HepG2 (cell line): ENCODE data around the gene PRRT2. TPM values are rescaled to one million over a fixed set of nuclear protein-coding genes. Genes with fewer than 3 reads are reported as not detected.

Experiments used
- DMAP1 ChIP-seq: IDR thresholded peaks from 2 replicates; pipeline ENCODE4 v1.6.1; 2016
- FOSL2 ChIP-seq: sonication (generic); formaldehyde crosslinking; IDR thresholded peaks from 2 replicates; pipeline ENCODE4 v1.4.0; 2020; ENCODE audit warnings: missing genetic modification reagents
- MIER3 ChIP-seq: IDR thresholded peaks from 2 replicates; pipeline ENCODE4 v1.6.1; 2016; ENCODE audit warnings: missing compliant biosample characterization, borderline replicate concordance
- RXRA ChIP-seq: sonication (generic); formaldehyde crosslinking; IDR thresholded peaks from 2 replicates; pipeline ENCODE4 v1.5.1; 2020; ENCODE audit warnings: missing genetic modification reagents
- SAFB2 ChIP-seq: sonication (generic); formaldehyde crosslinking; IDR thresholded peaks from 2 replicates; pipeline ENCODE4 v1.5.1; 2020; ENCODE audit warnings: missing genetic modification reagents, low read depth, mild to moderate bottlenecking, borderline replicate concordance
- SOX6 ChIP-seq, 2 experiments: fragments of 450-650 bp in 1 of 2; sonication (generic) in 1 of 2; formaldehyde crosslinking in 1 of 2; IDR thresholded peaks; 2 replicates each; pipeline versions ENCODE4 v1.4.0 to v1.6.1; 2017 to 2020; ENCODE audit warnings: antibody characterized with exemption in 1 of 2, mild to moderate bottlenecking in 1 of 2, missing genetic modification reagents in 1 of 2
- ZFP62 ChIP-seq: sonication (generic); formaldehyde crosslinking; IDR thresholded peaks from 2 replicates; pipeline ENCODE4 v1.4.0; 2020; ENCODE audit warnings: missing genetic modification reagents
- ZNF230 ChIP-seq: sonication (generic); formaldehyde crosslinking; IDR thresholded peaks from 2 replicates; pipeline ENCODE4 v1.4.0; 2020; ENCODE audit warnings: mild to moderate bottlenecking, missing genetic modification reagents
- ZNF382 ChIP-seq: sonication (generic); formaldehyde crosslinking; IDR thresholded peaks from 2 replicates; pipeline ENCODE4 v1.5.0; 2020; ENCODE audit warnings: missing genetic modification reagents, mild to moderate bottlenecking, borderline replicate concordance
- ZNF383 ChIP-seq: sonication (generic); formaldehyde crosslinking; IDR thresholded peaks from 2 replicates; pipeline ENCODE4 v1.4.0; 2020; ENCODE audit warnings: missing genetic modification reagents, mild to moderate bottlenecking, borderline replicate concordance
- ZNF562 ChIP-seq: sonication (generic); formaldehyde crosslinking; IDR thresholded peaks from 2 replicates; pipeline ENCODE4 v1.8.0; 2022; ENCODE audit warnings: missing genetic modification reagents, borderline replicate concordance
- ZNF747 ChIP-seq: sonication (generic); formaldehyde crosslinking; IDR thresholded peaks from 2 replicates; pipeline ENCODE4 v1.8.1; 2023; ENCODE audit warnings: missing genetic modification reagents, mild to moderate bottlenecking, borderline replicate concordance
- ZNF766 ChIP-seq: sonication (generic); formaldehyde crosslinking; IDR thresholded peaks from 2 replicates; pipeline ENCODE4 v1.5.0; 2020; ENCODE audit warnings: missing genetic modification reagents, borderline replicate concordance
- ZNF879 ChIP-seq: sonication (generic); formaldehyde crosslinking; IDR thresholded peaks from 2 replicates; pipeline ENCODE4 v1.8.1; 2023; ENCODE audit warnings: missing genetic modification reagents
- polyA plus RNA-seq, 8 experiments: library from polyadenylated mRNA; depleted of rRNA in 3 of 8; stranded (reverse) in 7 of 8; unstranded in 1 of 8; fragments of >200 nt; fragmentation: Illumina TruSeq in 4 of 8; extraction: Trizol in 4 of 8; gene quantifications; 2 replicates each; pipeline versions ENCODE4 v1.2.1 to v1.2.3, GENCODE V29; 2011 to 2016; ENCODE audit warnings: low read depth in 4 of 8, missing spikeins in 1 of 8, mixed read lengths in 1 of 8; ENCODE audit not compliant: insufficient read depth in 1 of 8
- total RNA-seq, 5 experiments: library from RNA; depleted of rRNA; stranded (reverse); fragments of >200 nt; fragmentation: Illumina TruSeq; extraction: Trizol; gene quantifications; 2 replicates each; pipeline ENCODE4 v1.2.3, GENCODE V29; 2016; ENCODE audit warnings: low read depth in 1 of 5
- TF ChIP-seq, protein P1 (sequence below): sonication (generic); formaldehyde crosslinking; IDR thresholded peaks from 2 replicates; pipeline ENCODE4 v1.4.0; 2020; ENCODE audit warnings: missing genetic modification reagents, mild to moderate bottlenecking, borderline replicate concordance
- TF ChIP-seq, protein P2 (sequence below): sonication (generic); formaldehyde crosslinking; IDR thresholded peaks from 2 replicates; pipeline ENCODE4 v1.8.1; 2022; ENCODE audit warnings: low read depth, mild to moderate bottlenecking, missing genetic modification reagents
- TF ChIP-seq, protein P3 (sequence below): sonication (generic); formaldehyde crosslinking; IDR thresholded peaks from 2 replicates; pipeline ENCODE4 v1.5.0; 2020; ENCODE audit warnings: mild to moderate bottlenecking, missing genetic modification reagents
- TF ChIP-seq, protein P4 (sequence below): sonication (generic); formaldehyde crosslinking; IDR thresholded peaks from 2 replicates; pipeline ENCODE4 v1.5.1; 2020; ENCODE audit warnings: missing genetic modification reagents, mild to moderate bottlenecking, borderline replicate concordance
- TF ChIP-seq, protein P5 (sequence below), 2 experiments: fragments of 450-650 bp in 1 of 2; sonication (generic) in 1 of 2; formaldehyde crosslinking; IDR thresholded peaks; 2 replicates each; pipeline versions ENCODE4 v1.5.0 to v1.8.0; 2020 to 2022; ENCODE audit warnings: mild to moderate bottlenecking in 1 of 2, missing genetic modification reagents in 1 of 2

Gene PRRT2
- total and polyA plus RNA-seq, 2 of the 13 experiments (the other 11 are each of a cell fraction or from before 2014, with no cell fraction given): 0.51 to 1.1 TPM

DNA sequence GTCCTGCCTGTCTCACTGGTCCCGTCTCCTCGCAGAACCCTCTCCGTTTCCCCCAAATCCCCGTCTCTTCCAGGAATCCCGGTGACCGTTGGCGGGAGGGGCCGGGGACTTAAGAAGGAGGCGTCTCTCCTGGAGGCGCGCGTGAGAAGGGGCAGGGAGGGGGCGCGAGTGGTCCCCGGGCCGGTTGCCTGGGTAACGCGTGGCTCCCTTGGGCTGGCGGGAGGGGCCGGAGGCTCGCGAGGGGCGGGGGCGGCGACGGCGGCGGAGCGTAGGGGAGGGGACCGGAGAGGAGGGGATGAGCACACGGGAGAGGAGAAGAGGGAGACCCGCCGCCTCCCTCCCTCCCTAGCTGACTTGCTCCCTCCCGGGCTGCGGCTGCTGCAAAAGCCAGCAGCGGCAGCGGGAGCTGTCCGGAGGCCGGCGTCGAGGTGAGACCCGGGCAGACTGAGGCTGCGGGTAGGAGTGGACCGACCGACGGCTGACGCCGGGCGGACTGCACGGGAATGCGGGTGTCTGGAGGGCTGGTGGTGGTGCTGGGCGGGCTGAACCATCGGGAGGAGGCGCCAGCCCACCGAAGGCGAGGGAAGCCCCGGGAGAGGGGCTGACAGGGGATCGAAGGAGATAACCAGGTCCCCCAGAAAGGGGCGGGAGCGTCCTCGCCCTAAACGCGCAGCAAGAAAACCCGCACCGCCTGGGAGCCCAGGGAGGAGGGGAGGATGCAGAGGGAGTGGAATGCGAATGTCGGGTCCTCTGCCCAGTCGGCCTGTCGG is at the start of gene PRRT2 (continued):
- TF ChIP-seq ZFP62 (CRISPR knock-in tag) (no peak), ZNF747 (no peak), ZNF382 (CRISPR knock-in tag) (no peak), SAFB2 (CRISPR knock-in tag) (no peak), ZNF383 (CRISPR knock-in tag) (no peak), RXRA (0 out of 2 replicates have a peak, but pooled peaks have one; percentile 22), ZNF766 (CRISPR knock-in tag) (no peak), ZNF230 (no peak), MIER3 (CRISPR knock-in tag) (no peak), ZNF562 (CRISPR knock-in tag) (no peak), SOX6 (IDR thresholded peaks at IDR 0.05) (no peak), SOX6 (CRISPR knock-in tag; IDR thresholded peaks at IDR 0.05) (peak; percentile 38; the same call in 1 of the 2 replicates), FOSL2 (CRISPR knock-in tag) (no peak), ZNF879 (CRISPR knock-in tag) (peak; percentile 72), DMAP1 (CRISPR knock-in tag) (no peak)
- TF ChIP-seq, protein P1, sequence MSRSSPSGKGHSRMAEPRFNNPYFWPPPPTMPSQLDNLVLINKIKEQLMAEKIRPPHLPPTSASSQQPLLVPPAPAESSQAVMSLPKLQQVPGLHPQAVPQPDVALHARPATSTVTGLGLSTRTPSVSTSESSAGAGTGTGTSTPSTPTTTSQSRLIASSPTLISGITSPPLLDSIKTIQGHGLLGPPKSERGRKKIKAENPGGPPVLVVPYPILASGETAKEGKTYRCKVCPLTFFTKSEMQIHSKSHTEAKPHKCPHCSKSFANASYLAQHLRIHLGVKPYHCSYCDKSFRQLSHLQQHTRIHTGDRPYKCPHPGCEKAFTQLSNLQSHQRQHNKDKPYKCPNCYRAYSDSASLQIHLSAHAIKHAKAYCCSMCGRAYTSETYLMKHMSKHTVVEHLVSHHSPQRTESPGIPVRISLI (CRISPR knock-in tag): no peak
- TF ChIP-seq, protein P2, sequence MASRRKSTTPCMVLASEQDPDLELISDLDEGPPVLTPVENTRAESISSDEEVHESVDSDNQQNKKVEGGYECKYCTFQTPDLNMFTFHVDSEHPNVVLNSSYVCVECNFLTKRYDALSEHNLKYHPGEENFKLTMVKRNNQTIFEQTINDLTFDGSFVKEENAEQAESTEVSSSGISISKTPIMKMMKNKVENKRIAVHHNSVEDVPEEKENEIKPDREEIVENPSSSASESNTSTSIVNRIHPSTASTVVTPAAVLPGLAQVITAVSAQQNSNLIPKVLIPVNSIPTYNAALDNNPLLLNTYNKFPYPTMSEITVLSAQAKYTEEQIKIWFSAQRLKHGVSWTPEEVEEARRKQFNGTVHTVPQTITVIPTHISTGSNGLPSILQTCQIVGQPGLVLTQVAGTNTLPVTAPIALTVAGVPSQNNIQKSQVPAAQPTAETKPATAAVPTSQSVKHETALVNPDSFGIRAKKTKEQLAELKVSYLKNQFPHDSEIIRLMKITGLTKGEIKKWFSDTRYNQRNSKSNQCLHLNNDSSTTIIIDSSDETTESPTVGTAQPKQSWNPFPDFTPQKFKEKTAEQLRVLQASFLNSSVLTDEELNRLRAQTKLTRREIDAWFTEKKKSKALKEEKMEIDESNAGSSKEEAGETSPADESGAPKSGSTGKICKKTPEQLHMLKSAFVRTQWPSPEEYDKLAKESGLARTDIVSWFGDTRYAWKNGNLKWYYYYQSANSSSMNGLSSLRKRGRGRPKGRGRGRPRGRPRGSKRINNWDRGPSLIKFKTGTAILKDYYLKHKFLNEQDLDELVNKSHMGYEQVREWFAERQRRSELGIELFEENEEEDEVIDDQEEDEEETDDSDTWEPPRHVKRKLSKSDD (CRISPR knock-in tag): no peak
- TF ChIP-seq, protein P3, sequence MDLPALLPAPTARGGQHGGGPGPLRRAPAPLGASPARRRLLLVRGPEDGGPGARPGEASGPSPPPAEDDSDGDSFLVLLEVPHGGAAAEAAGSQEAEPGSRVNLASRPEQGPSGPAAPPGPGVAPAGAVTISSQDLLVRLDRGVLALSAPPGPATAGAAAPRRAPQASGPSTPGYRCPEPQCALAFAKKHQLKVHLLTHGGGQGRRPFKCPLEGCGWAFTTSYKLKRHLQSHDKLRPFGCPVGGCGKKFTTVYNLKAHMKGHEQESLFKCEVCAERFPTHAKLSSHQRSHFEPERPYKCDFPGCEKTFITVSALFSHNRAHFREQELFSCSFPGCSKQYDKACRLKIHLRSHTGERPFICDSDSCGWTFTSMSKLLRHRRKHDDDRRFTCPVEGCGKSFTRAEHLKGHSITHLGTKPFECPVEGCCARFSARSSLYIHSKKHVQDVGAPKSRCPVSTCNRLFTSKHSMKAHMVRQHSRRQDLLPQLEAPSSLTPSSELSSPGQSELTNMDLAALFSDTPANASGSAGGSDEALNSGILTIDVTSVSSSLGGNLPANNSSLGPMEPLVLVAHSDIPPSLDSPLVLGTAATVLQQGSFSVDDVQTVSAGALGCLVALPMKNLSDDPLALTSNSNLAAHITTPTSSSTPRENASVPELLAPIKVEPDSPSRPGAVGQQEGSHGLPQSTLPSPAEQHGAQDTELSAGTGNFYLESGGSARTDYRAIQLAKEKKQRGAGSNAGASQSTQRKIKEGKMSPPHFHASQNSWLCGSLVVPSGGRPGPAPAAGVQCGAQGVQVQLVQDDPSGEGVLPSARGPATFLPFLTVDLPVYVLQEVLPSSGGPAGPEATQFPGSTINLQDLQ (CRISPR knock-in tag): no peak
- TF ChIP-seq, protein P4, sequence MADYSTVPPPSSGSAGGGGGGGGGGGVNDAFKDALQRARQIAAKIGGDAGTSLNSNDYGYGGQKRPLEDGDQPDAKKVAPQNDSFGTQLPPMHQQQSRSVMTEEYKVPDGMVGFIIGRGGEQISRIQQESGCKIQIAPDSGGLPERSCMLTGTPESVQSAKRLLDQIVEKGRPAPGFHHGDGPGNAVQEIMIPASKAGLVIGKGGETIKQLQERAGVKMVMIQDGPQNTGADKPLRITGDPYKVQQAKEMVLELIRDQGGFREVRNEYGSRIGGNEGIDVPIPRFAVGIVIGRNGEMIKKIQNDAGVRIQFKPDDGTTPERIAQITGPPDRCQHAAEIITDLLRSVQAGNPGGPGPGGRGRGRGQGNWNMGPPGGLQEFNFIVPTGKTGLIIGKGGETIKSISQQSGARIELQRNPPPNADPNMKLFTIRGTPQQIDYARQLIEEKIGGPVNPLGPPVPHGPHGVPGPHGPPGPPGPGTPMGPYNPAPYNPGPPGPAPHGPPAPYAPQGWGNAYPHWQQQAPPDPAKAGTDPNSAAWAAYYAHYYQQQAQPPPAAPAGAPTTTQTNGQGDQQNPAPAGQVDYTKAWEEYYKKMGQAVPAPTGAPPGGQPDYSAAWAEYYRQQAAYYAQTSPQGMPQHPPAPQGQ (CRISPR knock-in tag): no peak
- TF ChIP-seq, protein P5, sequence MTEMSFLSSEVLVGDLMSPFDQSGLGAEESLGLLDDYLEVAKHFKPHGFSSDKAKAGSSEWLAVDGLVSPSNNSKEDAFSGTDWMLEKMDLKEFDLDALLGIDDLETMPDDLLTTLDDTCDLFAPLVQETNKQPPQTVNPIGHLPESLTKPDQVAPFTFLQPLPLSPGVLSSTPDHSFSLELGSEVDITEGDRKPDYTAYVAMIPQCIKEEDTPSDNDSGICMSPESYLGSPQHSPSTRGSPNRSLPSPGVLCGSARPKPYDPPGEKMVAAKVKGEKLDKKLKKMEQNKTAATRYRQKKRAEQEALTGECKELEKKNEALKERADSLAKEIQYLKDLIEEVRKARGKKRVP (CRISPR knock-in tag; IDR thresholded peaks at IDR 0.05): 0 out of 4 replicates have a peak, but pooled peaks of 1 of the 2 experiments have one; percentile 22
